IMR-90 (cell line): ENCODE measurements around the gene PGM2. TPM values are rescaled to one million over a fixed set of nuclear protein-coding genes. Genes with fewer than 3 reads are reported as not detected.

Experiments
- ATAC-seq: fragments of 200-7000 bp; cut with Tn5 transposase; 2 replicates; pipeline ENCODE4 v1.9.1; 2020; ENCODE audit warnings: low read depth, mild to moderate bottlenecking, moderate library complexity
- BruUV-seq: library from RNA; stranded (reverse); fragments of 400-500 nt; replicated peaks from 2 replicates; lab custom pipeline; 2021; lab: Mats Ljungman, UMichigan
- CTCF ChIA-PET: fragments of 300-600 bp; formaldehyde crosslinking; extraction: SDS; loops from one replicate; lab custom pipeline; 2021; ENCODE audit warnings: antibody characterized with exemption; lab: Yijun Ruan, JAX
- POLR2A ChIA-PET: fragments of 300-600 bp; sonication (Branson Sonifier 250); formaldehyde crosslinking; loops from one replicate; lab custom pipeline; 2022; ENCODE audit warnings: antibody characterized with exemption; ENCODE audit not compliant: unreplicated experiment; lab: Charles Lee
- DNase-seq: peaks from one replicate; pipeline ENCODE4 v3.0.0; 2013
- H2AFZ ChIP-seq: replicated peaks from 2 replicates; pipeline ENCODE3; 2013; ENCODE audit warnings: low read length, mild to moderate bottlenecking; ENCODE audit not compliant: poor library complexity
- H2AK5ac ChIP-seq: 2 replicates; pipeline ENCODE4 v1.6.1; 2013; ENCODE audit warnings: low read depth, low read length, inconsistent platforms
- H2AK9ac ChIP-seq: replicated peaks from 2 replicates; pipeline ENCODE3; 2013; ENCODE audit warnings: mild to moderate bottlenecking, low read depth, low read length, moderate library complexity; ENCODE audit not compliant: poor library complexity
- H2BK120ac ChIP-seq: 2 replicates; pipeline ENCODE4 v1.6.1; 2013; ENCODE audit warnings: low read depth, low read length, inconsistent platforms
- H2BK15ac ChIP-seq: 3 replicates; pipeline ENCODE4 v1.6.1; 2013; ENCODE audit warnings: low read depth, low read length, inconsistent platforms
- H2BK20ac ChIP-seq: 2 replicates; pipeline ENCODE4 v1.6.1; 2013; ENCODE audit warnings: low read depth, mild to moderate bottlenecking, inconsistent platforms, low read length, moderate library complexity
- H2BK5ac ChIP-seq: 2 replicates; pipeline ENCODE4 v1.6.1; 2013; ENCODE audit warnings: mild to moderate bottlenecking, low read depth, low read length, inconsistent platforms; ENCODE audit not compliant: poor library complexity, severe bottlenecking
- H3K14ac ChIP-seq: replicated peaks from 2 replicates; pipeline ENCODE4 v1.6.1; 2013; ENCODE audit warnings: low read depth, low read length, inconsistent platforms
- H3K18ac ChIP-seq: 2 replicates; pipeline ENCODE4 v1.6.1; 2013; ENCODE audit warnings: low read depth, low read length, control low read depth
- H3K23ac ChIP-seq: 2 replicates; pipeline ENCODE4 v1.6.1; 2013; ENCODE audit warnings: low read depth, low read length, inconsistent platforms
- H3K27ac ChIP-seq: 2 replicates; pipeline ENCODE4 v1.5.1; 2013; ENCODE audit warnings: mild to moderate bottlenecking, control low read depth, low read length; ENCODE audit not compliant: insufficient read depth
- H3K27me3 ChIP-seq: 2 replicates; pipeline ENCODE4 v1.6.1; 2013; ENCODE audit warnings: low read length; ENCODE audit not compliant: control insufficient read depth, insufficient read depth
- H3K36me3 ChIP-seq: 2 replicates; pipeline ENCODE4 v1.6.1; 2013; ENCODE audit warnings: low read length, mixed read lengths; ENCODE audit not compliant: control insufficient read depth, insufficient read depth
- H3K4ac ChIP-seq: 2 replicates; pipeline ENCODE4 v1.6.1; 2013; ENCODE audit warnings: low read depth, low read length, inconsistent platforms
- H3K4me1 ChIP-seq: 2 replicates; pipeline ENCODE4 v1.6.1; 2013; ENCODE audit warnings: low read length, mixed read lengths; ENCODE audit not compliant: control insufficient read depth, insufficient read depth
- H3K4me2 ChIP-seq: 2 replicates; pipeline ENCODE4 v1.6.1; 2013; ENCODE audit warnings: low read depth, mild to moderate bottlenecking, control low read depth, low read length, moderate library complexity
- H3K4me3 ChIP-seq: 2 replicates; pipeline ENCODE4 v1.5.1; 2013; ENCODE audit warnings: low read depth, mild to moderate bottlenecking, control low read depth, low read length, moderate library complexity; ENCODE audit not compliant: insufficient read depth
- H3K56ac ChIP-seq: 2 replicates; pipeline ENCODE4 v1.6.1; 2013; ENCODE audit warnings: low read length, inconsistent platforms; ENCODE audit not compliant: insufficient read depth; ENCODE audit errors: extremely low read depth
- H3K79me1 ChIP-seq, 2 experiments: 2 replicates each; pipeline ENCODE4 v1.6.1; 2013; ENCODE audit warnings: low read length in 2 of 2, inconsistent platforms in 1 of 2, low read depth in 1 of 2
- H3K9ac ChIP-seq: 2 replicates; pipeline ENCODE4 v1.6.1; 2013; ENCODE audit warnings: low read depth, low read length, control low read depth
- H3K9me1 ChIP-seq: 2 replicates; pipeline ENCODE4 v1.6.1; 2013; ENCODE audit warnings: low read length, inconsistent platforms; ENCODE audit not compliant: insufficient read depth
- H3K9me3 ChIP-seq: 2 replicates; pipeline ENCODE4 v1.6.1; 2013; ENCODE audit warnings: low read length; ENCODE audit not compliant: control insufficient read depth, insufficient read depth
- H4K20me1 ChIP-seq: 2 replicates; pipeline ENCODE4 v1.6.1; 2013; ENCODE audit warnings: low read length, inconsistent platforms; ENCODE audit not compliant: insufficient read depth
- H4K5ac ChIP-seq: 2 replicates; pipeline ENCODE4 v1.6.1; 2013; ENCODE audit warnings: mild to moderate bottlenecking, low read depth, low read length, control low read depth
- H4K8ac ChIP-seq, 2 experiments: 2 replicates each; pipeline ENCODE4 v1.6.1; 2013; ENCODE audit warnings: low read depth in 2 of 2, low read length in 2 of 2, control low read depth in 1 of 2, inconsistent platforms in 1 of 2
- H4K91ac ChIP-seq: 2 replicates; pipeline ENCODE4 v1.6.1; 2013; ENCODE audit warnings: low read depth, low read length, inconsistent platforms; ENCODE audit not compliant: insufficient read depth
- BHLHE40 ChIP-seq: fragments of 150-350 bp; IDR thresholded peaks from 2 replicates; pipeline ENCODE4 v1.6.1; 2016; ENCODE audit warnings: mild to moderate bottlenecking, low read depth, low read length
- CEBPB ChIP-seq: IDR thresholded peaks from 2 replicates; pipeline ENCODE4 v1.6.1; 2012; ENCODE audit warnings: low read depth, low read length, improper control_type of control experiment
- CHD1 ChIP-seq: IDR thresholded peaks from 2 replicates; pipeline ENCODE4 v1.6.1; 2012; ENCODE audit warnings: low read depth, low read length, improper control_type of control experiment
- CTCF ChIP-seq: conservative IDR thresholded peaks from 2 replicates; pipeline ENCODE4 v1.5.1; 2012; ENCODE audit warnings: mild to moderate bottlenecking, low read depth, low read length, improper control_type of control experiment
- ELK1 ChIP-seq: fragments of 150-350 bp; IDR thresholded peaks from 2 replicates; pipeline ENCODE4 v1.6.1; 2016; ENCODE audit warnings: low read depth, mild to moderate bottlenecking, low read length, moderate library complexity, borderline replicate concordance
- FOS ChIP-seq: fragments of 150-350 bp; IDR thresholded peaks from 2 replicates; pipeline ENCODE4 v1.6.1; 2016; ENCODE audit warnings: low read depth, low read length
- MAFK ChIP-seq: IDR thresholded peaks from 2 replicates; pipeline ENCODE4 v1.6.1; 2012; ENCODE audit warnings: low read depth, low read length, improper control_type of control experiment
- MAZ ChIP-seq: IDR thresholded peaks from 2 replicates; pipeline ENCODE4 v1.6.1; 2012; ENCODE audit warnings: low read depth, mild to moderate bottlenecking, low read length, improper control_type of control experiment, moderate library complexity, borderline replicate concordance
- MXI1 ChIP-seq: IDR thresholded peaks from 2 replicates; pipeline ENCODE4 v1.6.1; 2012; ENCODE audit warnings: low read depth, mild to moderate bottlenecking, low read length, moderate library complexity, borderline replicate concordance
- NFE2L2 ChIP-seq: fragments of 150-350 bp; IDR thresholded peaks from 2 replicates; pipeline ENCODE4 v1.6.1; 2016; ENCODE audit warnings: low read depth, mild to moderate bottlenecking, low read length
- POLR2A ChIP-seq: IDR thresholded peaks from 2 replicates; pipeline ENCODE4 v1.6.1; 2012; ENCODE audit warnings: mild to moderate bottlenecking, low read depth, low read length
- RAD21 ChIP-seq: IDR thresholded peaks from 2 replicates; pipeline ENCODE4 v1.6.1; 2012; ENCODE audit warnings: low read length, improper control_type of control experiment
- RCOR1 ChIP-seq: IDR thresholded peaks from 2 replicates; pipeline ENCODE4 v1.6.1; 2012; ENCODE audit warnings: mild to moderate bottlenecking, low read length, improper control_type of control experiment; ENCODE audit not compliant: insufficient replicate concordance
- RFX5 ChIP-seq: IDR thresholded peaks from 2 replicates; pipeline ENCODE4 v1.8.0; 2012; ENCODE audit warnings: low read depth, mild to moderate bottlenecking, low read length, moderate library complexity
- SMC3 ChIP-seq: fragments of 150-350 bp; IDR thresholded peaks from 2 replicates; pipeline ENCODE4 v1.6.1; 2016; ENCODE audit warnings: low read depth, mild to moderate bottlenecking, antibody characterized with exemption, low read length, moderate library complexity
- USF2 ChIP-seq: fragments of 150-350 bp; IDR thresholded peaks from 2 replicates; pipeline ENCODE4 v1.6.1; 2017; ENCODE audit warnings: mild to moderate bottlenecking, antibody characterized with exemption, low read length, low read depth
- WGBS, 2 experiments: methylation state at CpG; one replicate each; pipeline versions ENCODE4 v1.1.5 to v1.1.7; 2013; ENCODE audit warnings: missing lambda C conversion rate in 2 of 2; ENCODE audit not compliant: insufficient read length in 1 of 2; ENCODE audit errors: extremely low coverage in 2 of 2; 5-methylcytosine and 5-hydroxymethylcytosine counted together
- dilution Hi-C: fragments of 300-500 bp; cut with HindIII; formaldehyde crosslinking; loops from one replicate; pipeline ENCODE4 v1.14.3; 2018; ENCODE audit warnings: low sequenced_read_pairs; ENCODE audit not compliant: unreplicated experiment
- in situ Hi-C: fragments of 300-500 bp; cut with MboI; formaldehyde crosslinking; loops from 3 replicates; pipeline ENCODE4 v1.14.3; 2019; ENCODE audit warnings: low sequenced_read_pairs, inconsistent platforms, mixed read lengths
- intact Hi-C: fragments of 100-400 bp; cut with micrococcal nuclease; formaldehyde crosslinking; loops from 2 replicates; pipeline ENCODE4 v1.10.0; 2022
- polyA plus RNA-seq, 3 experiments: library from polyadenylated mRNA; depleted of rRNA; stranded (reverse); fragments of >200 nt; gene quantifications; 2 replicates each; pipeline ENCODE4 v1.2.3, GENCODE V29; 2012; ENCODE audit warnings: low replicate concordance in 1 of 3
- total RNA-seq: library from RNA; depleted of rRNA; stranded (reverse); fragments of >200 nt; gene quantifications from 2 replicates; pipeline ENCODE4 v1.2.3, GENCODE V29; 2012

PGM2 gene
- total and polyA plus RNA-seq, 2 of the 4 experiments (the other 2 are of a cell fraction): 18.7 to 26.2 TPM

GRCh38 chr4:37797923-37798322 lies 28.6 kb upstream of the PGM2 start:
- WGBS, 2 experiments: no CpG with 5 or more reads among the region's 2 CpGs

More at GRCh38 chr4:37797923-37798322, 28.6 kb upstream of the PGM2 start:
- Histone ChIP-seq H2AK9ac (no peak overlapping the region), H2BK20ac (no peak overlapping the region), H2BK15ac (no peak overlapping the region), H3K4me1 (no peaks in the 10 kb centered on the region), H3K9me3 (no peaks in the 10 kb centered on the region), H3K4me2 (no peak overlapping the region), H3K14ac (no peak overlapping the region), H4K20me1 (no peaks in the 10 kb centered on the region), H3K27me3 (peaks cover 9% of the 10 kb centered on the region), H3K79me1 (no peaks in the 10 kb centered on the region), H3K27ac (no peak overlapping the region), H3K36me3 (no peaks in the 10 kb centered on the region), H4K5ac (no peak overlapping the region), H3K18ac (no peak overlapping the region), H3K9ac (no peak overlapping the region), H2AK5ac (no peak overlapping the region), H3K56ac (no peak overlapping the region), H2BK5ac (no peak overlapping the region), H3K9me1 (no peaks in the 10 kb centered on the region), H4K8ac (no peak overlapping the region), H3K4ac (no peak overlapping the region), H4K91ac (no peak overlapping the region), H3K4me3 (no peak overlapping the region), H2AFZ (no peak overlapping the region), H2BK120ac (no peak overlapping the region), H3K23ac (no peak overlapping the region)
- dilution Hi-C loops: no loop called here
- no TSS peak for BruUV-seq
- ChIA-PET CTCF (no interaction called here), POLR2A (no interaction called here)
- DNase-seq (no peak), ATAC-seq (no peak)
- in situ Hi-C loops: no loop called here
- intact Hi-C loops: no loop called here
- TF ChIP-seq RAD21 (no peak), RCOR1 (no peak), POLR2A (no peak), ELK1 (no peak), CTCF (no peak), CHD1 (no peak), MAFK (no peak), BHLHE40 (no peak), CEBPB (no peak), RFX5 (no peak), USF2 (no peak), NFE2L2 (no peak), MXI1 (no peak), MAZ (no peak), SMC3 (no peak), FOS (no peak)
